HG03571 (cell line): ENCODE results near the gene S100A4.
"Not testable (repeated sequence)": the region's sequence is repeated elsewhere in the genome, so short reads cannot be mapped to it uniquely, and the experiment has no call there.

ENCODE experiments used
- ATAC-seq: cut with Tn5 transposase; IDR thresholded peaks from one replicate; pipeline ENCODE4 v1.9.1; 2021; ENCODE audit not compliant: unreplicated experiment

S100A4 gene

GRCh38 chr1:153535242-153536011 is 10.2 kb downstream of the S100A4 start, which contains the start of gene S100A6:
S100A6 (minus strand) TSS chr1:153535991; CDS start chr1:153535339, 652 bp downstream.
- no peak for ATAC-seq

GRCh38 chr1:153534925-153535241 is 10.7 kb downstream of the S100A4 start:
- no peak for ATAC-seq

- no peak for ATAC-seq
Observed at GRCh38 chr1:153534226-153534924, 11.2 kb downstream of the S100A4 start.

GRCh38 chr1:153533689-153534201 is 11.9 kb downstream of the S100A4 start:
- no peak for ATAC-seq

- no peak for ATAC-seq
Observed at GRCh38 chr1:153532769-153533599, 12.6 kb downstream of the S100A4 start.

GRCh38 chr1:153532181-153532580 is 13.4 kb downstream of the S100A4 start:
- ATAC-seq, result no peak

- ATAC-seq, result no peak
Observed at GRCh38 chr1:153531638-153532037, 14.0 kb downstream of the S100A4 start.

- ATAC-seq, result no peak
Observed at GRCh38 chr1:153527683-153528040, 17.9 kb downstream of the S100A4 start.

GRCh38 chr1:153527023-153527682 is 18.5 kb downstream of the S100A4 start:
- ATAC-seq, result no peak

GRCh38 chr1:153526132-153526543 is 19.5 kb downstream of the S100A4 start:
- no peak for ATAC-seq

- ATAC-seq, result no peak
Observed at GRCh38 chr1:153525088-153525728, 20.4 kb downstream of the S100A4 start.

GRCh38 chr1:153522353-153523048 is 23.1 kb downstream of the S100A4 start:
- ATAC-seq, result not testable (repeated sequence)

GRCh38 chr1:153521808-153522207 is 23.8 kb downstream of the S100A4 start:
- ATAC-seq, result not testable (repeated sequence)

GRCh38 chr1:153520818-153521476 is 24.7 kb downstream of the S100A4 start:
- no peak for ATAC-seq

GRCh38 chr1:153520137-153520691 is 25.4 kb downstream of the S100A4 start:
- not testable (repeated sequence) for ATAC-seq

- no peak for ATAC-seq
Observed at GRCh38 chr1:153519242-153519641, 26.4 kb downstream of the S100A4 start.

- ATAC-seq, result no peak
Observed at GRCh38 chr1:153515504-153516394, 29.9 kb downstream of the S100A4 start.

- ATAC-seq, result no peak
Observed at GRCh38 chr1:153513666-153514065, 31.9 kb downstream of the S100A4 start.
